Stimulated activated CD4-positive, alpha-beta T cell treated with anti-CD3 and anti-CD28 coated beads, Interleukin-15, amount 100 ng/mL, for 1 hour (primary cell): ENCODE results near the gene ERICH2.
"Not testable (repeated sequence)": the region's sequence is repeated elsewhere in the genome, so short reads cannot be mapped to it uniquely, and the experiment has no call there.

Experiments
- DNase-seq, 2 donors: peaks; one replicate each; pipeline ENCODE4 v3.0.0-alpha.2; 2020; ENCODE audit warnings: low read depth in 1 of 2, low spot score in 1 of 2

The ERICH2 gene

GRCh38 chr2:170770008-170770605 lies at the start of gene ERICH2:
Gene ERICH2, plus strand, starts transcription at chr2:170770378. Its CDS starts 304 bp downstream, at chr2:170770682.
- DNase-seq = no peak

- DNase-seq = no peak
These were observed 48.5 kb upstream of the ERICH2 start for GRCh38 chr2:170721678-170722077.

GRCh38 chr2:170722301-170722700 lies 47.9 kb upstream of the ERICH2 start:
- DNase-seq = no peak

- no peak for DNase-seq
These were observed 46.7 kb upstream of the ERICH2 start for GRCh38 chr2:170723446-170723958.

- no peak for DNase-seq
These were observed 36.2 kb upstream of the ERICH2 start for GRCh38 chr2:170733798-170734600.

GRCh38 chr2:170734601-170735000 lies 35.6 kb upstream of the ERICH2 start:
- DNase-seq = not testable (repeated sequence)

GRCh38 chr2:170736628-170737027 lies 33.5 kb upstream of the ERICH2 start:
- DNase-seq = no peak

- DNase-seq = no peak
These were observed 32.8 kb upstream of the ERICH2 start for GRCh38 chr2:170737406-170737805.

GRCh38 chr2:170737821-170738220 lies 32.4 kb upstream of the ERICH2 start:
- DNase-seq = no peak

- no peak for DNase-seq
These were observed 31.1 kb upstream of the ERICH2 start for GRCh38 chr2:170739048-170739447.

- no peak for DNase-seq
These were observed 30.6 kb upstream of the ERICH2 start for GRCh38 chr2:170739507-170740046.

GRCh38 chr2:170740660-170741059 lies 29.5 kb upstream of the ERICH2 start:
- DNase-seq = no peak

- DNase-seq = no peak
These were observed 28.2 kb upstream of the ERICH2 start for GRCh38 chr2:170742000-170742399.

GRCh38 chr2:170742896-170743529 lies 27.2 kb upstream of the ERICH2 start:
- DNase-seq = no peak

GRCh38 chr2:170743530-170744239 lies 26.5 kb upstream of the ERICH2 start:
- DNase-seq = no peak

GRCh38 chr2:170744248-170745002 lies 25.8 kb upstream of the ERICH2 start:
- DNase-seq = no peak

- DNase-seq = no peak
These were observed 24.9 kb upstream of the ERICH2 start for GRCh38 chr2:170745305-170745704.

GRCh38 chr2:170747921-170748320 lies 22.3 kb upstream of the ERICH2 start:
- no peak for DNase-seq

GRCh38 chr2:170751555-170751954 lies 18.6 kb upstream of the ERICH2 start:
- DNase-seq = not testable (repeated sequence)

- DNase-seq = no peak
These were observed 8.6 kb upstream of the ERICH2 start for GRCh38 chr2:170761572-170761971.
